Stimulated activated CD8-positive, alpha-beta memory T cell treated with anti-CD3 and anti-CD28 coated beads, Interleukin-7, amount 100 ng/mL, for 1 hour (primary cell): Measurements from ENCODE around the gene OSBPL10.

Experiments
- DNase-seq, 2 donors: peaks; one replicate each; pipeline ENCODE4 v3.0.0-alpha.2; 2020; ENCODE audit warnings: low read depth in 2 of 2

Gene OSBPL10

DNA sequence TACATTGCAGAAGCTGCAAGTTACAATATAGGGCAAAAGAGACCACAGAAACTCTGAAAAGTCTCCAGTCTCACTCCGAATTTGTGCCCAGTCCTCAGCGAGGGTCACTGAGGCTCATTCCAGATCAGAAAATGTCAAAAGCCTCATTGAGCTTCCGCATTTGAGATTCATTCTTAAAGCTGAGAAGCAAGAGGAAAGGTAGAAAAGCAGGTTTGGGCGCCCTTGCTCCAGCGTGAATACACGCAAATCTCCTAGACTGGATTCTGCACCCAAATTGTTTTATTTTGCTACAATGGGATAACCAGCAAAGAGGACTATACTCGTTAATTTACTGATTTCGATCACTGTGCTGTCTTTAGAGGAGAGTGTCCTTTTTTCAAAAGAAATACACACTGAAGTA, 236.1 kb downstream of the OSBPL10 start:
- no peak for DNase-seq

DNA sequence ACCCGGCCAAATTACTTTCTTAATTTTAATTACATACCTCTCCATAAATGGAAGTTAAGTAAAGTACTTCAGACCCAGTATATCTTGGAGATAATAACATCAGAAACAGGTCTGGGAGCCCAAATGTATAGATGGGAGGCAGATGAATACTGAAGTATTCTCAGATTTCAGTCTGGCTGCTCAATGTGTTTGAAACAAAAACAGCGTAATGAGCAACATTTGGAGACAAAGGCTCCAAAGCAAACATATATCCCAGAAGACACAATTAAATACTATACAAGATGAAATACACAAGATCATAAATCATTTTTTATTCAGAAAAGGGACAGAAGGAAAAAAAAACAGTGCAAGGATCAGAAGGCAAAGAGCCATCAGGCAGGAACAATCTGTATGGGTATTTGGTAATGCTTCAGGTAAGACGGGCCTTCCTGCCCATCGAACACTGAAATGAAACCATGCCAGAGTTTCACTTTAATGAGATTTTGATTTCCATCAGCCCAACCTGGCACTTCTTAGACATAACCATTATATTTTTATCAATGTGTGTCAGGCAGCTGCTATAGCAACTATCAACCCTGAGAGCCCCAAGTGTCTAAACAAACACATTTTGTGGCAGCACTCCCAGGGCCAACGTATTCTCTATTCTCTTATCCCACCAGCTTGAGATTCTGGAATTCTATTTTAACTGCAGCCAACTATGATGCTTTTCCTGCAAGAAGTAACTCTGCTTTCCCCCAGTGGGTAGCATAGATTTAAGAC, 237.6 kb downstream of the OSBPL10 start:
- DNase-seq, result no peak

DNA sequence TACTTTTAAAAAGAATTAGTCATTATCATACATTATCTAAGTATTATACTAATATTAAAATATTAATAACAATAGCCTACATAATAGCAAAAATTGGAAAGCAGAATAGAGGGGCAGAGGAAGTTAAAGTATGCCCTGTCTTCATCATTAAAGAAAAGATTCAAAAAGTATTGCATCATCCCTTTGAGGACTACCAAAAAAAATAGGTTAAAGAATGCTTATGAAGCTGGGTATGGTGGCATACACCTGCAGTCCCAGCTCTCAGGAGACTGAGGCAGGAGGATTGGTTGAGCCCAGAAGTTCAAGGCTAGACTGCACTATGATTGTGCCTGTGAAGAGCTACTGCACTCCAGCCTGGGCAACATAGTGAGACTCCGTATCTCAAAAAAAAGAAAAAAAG, 240.7 kb downstream of the OSBPL10 start:
- DNase-seq, result no peak

GRCh38 chr3:31738412-31738811, 242.7 kb downstream of the OSBPL10 start:
- no peak for DNase-seq

DNA sequence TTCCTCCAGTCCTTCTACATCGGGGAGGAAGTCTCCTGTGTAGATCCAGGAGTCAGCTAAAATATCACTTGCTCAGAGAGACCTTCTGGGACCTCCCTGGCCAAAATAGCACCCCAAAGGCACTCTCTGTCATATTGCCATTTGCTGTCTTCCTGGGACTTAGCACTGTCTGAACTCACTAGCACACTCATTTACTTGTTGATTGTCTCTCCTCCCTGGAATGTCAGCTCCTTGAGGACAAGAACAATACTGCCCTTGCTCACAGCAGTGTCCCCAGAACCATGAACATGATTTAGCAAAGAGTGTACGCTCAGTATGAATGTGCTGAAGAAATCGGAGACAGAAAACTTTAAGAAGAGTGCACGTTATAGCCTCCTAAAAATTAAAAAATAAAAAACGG, 245.4 kb downstream of the OSBPL10 start:
- no peak for DNase-seq

DNA sequence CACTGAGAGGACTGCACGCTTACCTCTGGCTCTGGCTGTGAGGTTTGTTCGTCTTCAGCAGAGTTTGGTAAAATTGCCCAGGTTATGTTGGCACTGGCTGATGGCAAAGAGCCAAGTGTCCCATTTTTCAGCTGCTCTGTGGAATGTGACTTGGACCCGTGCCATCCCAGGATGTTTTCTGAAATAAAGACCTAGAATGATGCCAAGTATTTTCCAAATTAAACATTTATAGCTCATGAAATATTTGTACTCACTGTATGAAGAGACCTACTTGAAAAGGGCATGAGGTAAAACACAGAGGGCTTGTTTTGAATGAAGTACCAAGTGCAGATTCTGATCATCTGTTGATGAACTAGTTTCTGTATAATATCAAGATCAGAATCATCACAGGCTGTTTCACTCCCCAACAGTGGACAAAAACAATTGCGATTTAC, 247.8 kb downstream of the OSBPL10 start:
- no peak for DNase-seq

DNA sequence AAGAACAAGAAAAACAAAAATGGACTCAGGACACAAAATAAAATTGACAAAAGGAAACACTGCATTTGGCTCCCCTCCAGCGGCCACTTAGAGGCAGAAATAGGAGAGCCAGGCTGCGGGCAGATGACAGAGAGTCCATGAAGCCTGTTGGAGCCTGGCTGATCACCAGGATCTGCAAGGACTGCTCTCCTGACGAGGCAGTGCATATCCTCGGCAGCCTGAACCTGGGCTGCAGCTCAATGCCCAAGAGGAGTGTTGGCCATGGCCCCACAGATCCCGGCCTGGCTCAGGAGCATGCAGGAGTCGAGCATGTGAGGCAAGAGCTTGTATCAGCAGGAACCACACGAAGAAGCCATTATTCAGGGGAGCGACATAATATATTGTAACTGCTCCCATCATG, 248.5 kb downstream of the OSBPL10 start:
- no peak for DNase-seq

DNA sequence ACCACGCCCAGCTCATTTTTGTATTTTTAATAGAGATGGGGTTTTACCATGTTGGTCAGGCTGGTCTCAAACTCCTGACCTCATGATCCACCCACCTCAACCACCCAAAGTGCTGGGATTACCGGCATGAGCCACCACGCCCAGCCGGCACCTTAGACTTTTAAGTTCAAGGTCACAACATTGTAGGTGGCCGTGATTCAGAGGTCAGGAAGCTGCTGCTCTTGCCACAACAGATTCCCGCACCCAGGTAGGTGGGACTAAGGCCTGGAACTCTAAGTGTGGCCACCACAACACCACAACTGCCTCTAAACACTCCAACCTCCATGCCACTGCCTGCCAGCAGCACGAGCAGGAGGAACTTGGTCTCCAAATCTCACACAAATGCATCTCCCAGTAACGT, 251.5 kb downstream of the OSBPL10 start:
- DNase-seq, result no peak

GRCh38 chr3:31729082-31729481, 252.0 kb downstream of the OSBPL10 start:
- DNase-seq, result no peak

GRCh38 chr3:31728403-31728802, 252.7 kb downstream of the OSBPL10 start:
- no peak for DNase-seq

- no peak for DNase-seq
Measured at GRCh38 chr3:31725976-31726375, 255.1 kb downstream of the OSBPL10 start.

GRCh38 chr3:31725568-31725967, 255.5 kb downstream of the OSBPL10 start:
- DNase-seq, result no peak

DNA sequence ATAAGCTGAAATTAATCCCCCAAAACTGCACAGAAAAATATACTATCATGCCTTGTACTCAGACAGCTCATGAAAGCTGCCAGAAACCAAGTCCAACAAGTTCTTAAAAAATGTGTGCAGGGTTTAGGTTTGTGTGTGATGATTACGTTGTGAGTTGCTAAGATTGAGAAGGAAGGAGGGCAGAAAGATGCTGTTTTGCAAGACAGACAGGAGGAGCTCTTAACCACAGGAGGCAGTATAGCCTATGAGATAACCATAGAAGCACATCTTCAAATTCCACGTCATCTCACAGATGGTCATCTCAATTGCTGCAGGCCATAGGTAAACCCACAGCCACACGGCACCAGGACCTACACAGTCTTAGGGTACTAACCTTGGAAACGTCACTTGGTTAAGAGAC, 256.4 kb downstream of the OSBPL10 start:
- DNase-seq, result no peak

DNA sequence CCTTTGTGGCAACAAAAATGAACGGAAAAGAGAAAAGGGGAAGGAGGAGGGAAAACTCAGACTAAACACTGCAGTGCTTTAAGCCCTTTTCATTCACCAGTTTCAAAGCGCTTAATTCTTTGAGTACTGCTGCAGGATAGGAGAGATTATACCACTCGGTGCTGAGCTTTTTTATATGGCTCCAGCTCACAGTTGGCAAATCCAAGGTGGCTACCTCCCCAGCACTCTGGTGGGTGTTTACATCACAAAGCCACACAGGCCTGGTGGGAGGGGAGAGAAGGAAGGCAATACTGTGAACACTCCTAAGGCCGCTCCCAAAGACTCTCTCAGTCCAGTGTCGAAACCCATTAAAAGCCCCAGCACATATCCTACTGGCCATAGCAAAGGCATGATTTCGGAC, 256.9 kb downstream of the OSBPL10 start:
- DNase-seq, result no peak

- no peak for DNase-seq
Measured at GRCh38 chr3:31723701-31724100, 257.4 kb downstream of the OSBPL10 start.

GRCh38 chr3:31721676-31722075, 259.4 kb downstream of the OSBPL10 start:
- DNase-seq, result no peak

DNA sequence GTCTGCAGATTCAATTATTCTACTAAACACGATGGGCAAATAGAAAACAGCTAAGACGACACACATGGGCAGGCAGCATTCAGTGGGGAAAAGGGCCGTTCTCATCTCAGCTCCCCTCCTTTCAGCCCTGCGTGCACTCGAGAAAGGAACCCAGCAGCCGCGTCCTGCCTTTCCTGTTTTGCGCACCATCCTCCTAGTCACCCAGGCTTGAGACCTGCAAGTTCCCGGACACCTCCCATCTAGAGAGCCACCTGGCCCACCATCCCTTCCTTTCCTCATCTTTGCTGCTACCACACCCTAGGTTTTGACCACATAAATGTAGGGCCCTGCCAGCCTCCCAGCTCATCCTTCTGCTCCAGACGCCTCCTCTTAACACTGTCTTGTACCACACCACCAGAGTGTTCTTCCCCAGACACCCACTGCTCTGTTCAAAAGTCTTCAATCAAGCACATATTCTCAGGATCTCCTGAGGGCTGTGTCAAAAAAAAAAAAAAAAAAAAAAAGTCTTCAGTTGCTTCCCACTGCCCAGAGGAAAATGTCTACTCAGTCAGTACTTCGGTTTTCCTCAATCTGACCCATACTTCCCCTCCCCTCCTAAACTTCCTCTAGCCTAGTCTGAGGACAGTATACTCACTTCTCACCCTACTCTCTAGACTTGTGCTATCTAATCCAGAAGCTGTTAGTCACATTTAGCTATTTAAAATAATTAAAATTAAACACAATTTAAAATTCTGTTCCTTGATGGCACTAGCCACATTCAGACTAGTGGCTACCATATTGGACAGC, 266.4 kb downstream of the OSBPL10 start:
- no peak for DNase-seq

DNA sequence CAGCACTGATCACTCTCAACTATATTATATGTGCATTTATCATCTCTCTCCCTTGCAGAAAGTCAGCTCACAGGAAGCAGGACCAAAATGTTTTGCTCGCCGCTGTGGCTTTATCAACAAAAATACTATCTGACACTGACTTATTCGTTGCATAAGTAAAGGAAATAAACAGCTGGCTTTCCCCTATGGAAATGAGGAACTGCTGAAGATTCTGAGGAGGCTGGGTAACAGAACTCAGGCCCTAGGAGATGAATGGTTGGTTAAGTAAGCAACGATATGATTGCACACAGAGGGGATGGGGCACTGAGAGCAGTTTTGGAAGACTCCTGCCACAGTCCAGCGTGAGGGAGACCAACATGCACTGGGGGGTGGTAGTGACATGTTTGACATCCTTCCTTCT, 267.2 kb downstream of the OSBPL10 start:
- no peak for DNase-seq

DNA sequence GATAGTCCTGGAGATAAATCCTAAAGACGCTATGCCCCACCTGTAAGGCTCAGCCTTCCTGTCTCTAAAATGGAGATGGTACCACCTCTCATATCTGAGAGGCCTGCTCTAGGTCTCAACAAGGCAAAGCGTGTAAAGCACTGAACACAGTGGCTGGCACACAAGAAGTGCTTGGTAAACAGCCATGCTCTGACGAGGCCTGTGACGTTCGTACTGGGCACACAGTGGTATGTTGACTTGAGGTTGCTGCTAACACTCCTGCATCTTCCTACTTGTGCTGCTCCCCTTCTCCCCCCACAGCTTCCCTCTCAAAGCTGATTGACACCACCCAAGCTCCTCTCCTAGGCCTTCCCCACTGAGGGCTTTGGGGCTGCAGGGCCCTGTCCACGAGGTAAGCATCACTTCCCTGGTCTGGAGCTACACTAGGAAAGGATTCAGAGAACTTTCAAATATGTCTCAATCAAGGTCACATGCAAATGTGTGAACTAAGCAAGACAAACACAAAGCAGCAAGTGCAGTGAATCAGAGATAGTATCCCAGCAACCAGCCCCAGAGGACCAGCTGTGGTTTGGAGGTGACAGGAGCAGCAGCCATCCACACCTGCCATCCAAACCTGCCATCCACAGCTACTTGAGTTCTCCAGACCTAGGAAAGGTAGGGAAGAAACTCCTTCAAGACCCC, 270.8 kb downstream of the OSBPL10 start:
- no peak for DNase-seq

GRCh38 chr3:31709526-31709925, 271.5 kb downstream of the OSBPL10 start:
- DNase-seq, result no peak

DNA sequence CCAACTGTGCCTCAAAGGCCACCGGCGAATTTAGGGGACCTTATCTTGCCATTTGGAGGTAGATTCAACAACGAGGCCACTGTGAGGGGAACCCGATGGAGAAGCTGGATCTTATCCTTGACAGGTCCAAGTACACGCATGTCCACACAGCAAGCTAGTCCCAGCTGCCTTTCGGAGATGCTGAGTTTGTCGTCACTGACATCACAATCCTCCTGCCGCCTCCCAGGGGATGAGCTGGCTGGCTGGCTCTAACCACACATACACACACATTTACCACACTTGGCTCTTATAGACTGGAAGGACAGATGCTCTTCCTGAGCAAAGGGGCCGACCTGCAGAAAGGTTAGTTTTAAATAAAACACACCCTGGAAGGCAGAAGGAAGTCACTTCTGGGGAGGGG, 272.1 kb downstream of the OSBPL10 start:
- no peak for DNase-seq

GRCh38 chr3:31707286-31707685, 273.8 kb downstream of the OSBPL10 start:
- no peak for DNase-seq

DNA sequence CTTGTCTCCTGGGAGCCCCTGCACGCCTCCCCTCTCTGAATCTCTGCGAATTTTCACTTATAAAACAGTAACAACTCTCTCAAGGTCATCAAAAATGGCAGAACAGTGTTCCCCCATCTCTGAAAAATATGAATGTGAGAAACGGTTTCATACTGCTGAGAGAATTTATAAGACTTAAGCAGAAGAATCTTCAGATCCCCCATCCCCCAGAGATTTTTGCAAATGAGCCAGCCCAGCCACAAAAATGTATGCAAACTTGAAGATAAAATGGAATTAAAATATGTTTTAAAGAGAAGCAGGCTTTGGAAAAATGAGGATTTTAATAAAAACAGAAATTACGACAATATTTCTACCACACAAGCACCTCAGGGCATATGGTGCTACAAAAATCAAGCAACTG, 275.3 kb downstream of the OSBPL10 start:
- no peak for DNase-seq
